ENCODE measurements around the gene SLC48A1.

DNA sequence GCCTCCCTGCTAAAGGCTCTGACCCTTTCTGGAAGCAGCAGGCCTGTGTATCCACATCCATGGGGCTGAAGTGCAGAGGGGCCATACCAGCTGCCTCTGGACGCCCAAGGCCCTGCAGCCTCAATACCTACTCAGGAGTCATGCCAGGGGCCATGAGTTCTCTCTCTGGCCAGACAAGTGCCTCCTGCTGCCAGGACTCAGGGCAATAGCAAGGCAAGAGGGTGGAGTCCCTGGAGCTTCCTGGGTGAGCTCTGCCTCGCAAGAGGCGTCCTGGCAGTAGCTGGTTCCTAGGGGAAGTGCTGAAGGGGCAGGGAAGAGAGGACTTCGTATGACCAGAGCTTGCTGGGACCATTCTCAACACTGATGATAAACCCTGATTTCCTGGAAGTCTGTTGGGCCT lies 36.8 kb upstream of the SLC48A1 start:
- TF ChIP-seq POLR2AphosphoS5 (IDR thresholded peaks at IDR 0.05) (no peak), POLR2A (IDR thresholded peaks at IDR 0.05) (no peak)

Measured in prostate gland (tissue), 1 donor.